ENCODE results near the gene DYRK1A. TPM values are rescaled to one million over a fixed set of nuclear protein-coding genes. Genes with fewer than 3 reads are reported as not detected.
A peak's percentile ranks its signal among the peaks of the same experiment; 100 is the strongest.

DYRK1A gene
- total RNA-seq, 4 donors from 2014 or later: 81.8 to 108 (median 87.4) TPM

DNA sequence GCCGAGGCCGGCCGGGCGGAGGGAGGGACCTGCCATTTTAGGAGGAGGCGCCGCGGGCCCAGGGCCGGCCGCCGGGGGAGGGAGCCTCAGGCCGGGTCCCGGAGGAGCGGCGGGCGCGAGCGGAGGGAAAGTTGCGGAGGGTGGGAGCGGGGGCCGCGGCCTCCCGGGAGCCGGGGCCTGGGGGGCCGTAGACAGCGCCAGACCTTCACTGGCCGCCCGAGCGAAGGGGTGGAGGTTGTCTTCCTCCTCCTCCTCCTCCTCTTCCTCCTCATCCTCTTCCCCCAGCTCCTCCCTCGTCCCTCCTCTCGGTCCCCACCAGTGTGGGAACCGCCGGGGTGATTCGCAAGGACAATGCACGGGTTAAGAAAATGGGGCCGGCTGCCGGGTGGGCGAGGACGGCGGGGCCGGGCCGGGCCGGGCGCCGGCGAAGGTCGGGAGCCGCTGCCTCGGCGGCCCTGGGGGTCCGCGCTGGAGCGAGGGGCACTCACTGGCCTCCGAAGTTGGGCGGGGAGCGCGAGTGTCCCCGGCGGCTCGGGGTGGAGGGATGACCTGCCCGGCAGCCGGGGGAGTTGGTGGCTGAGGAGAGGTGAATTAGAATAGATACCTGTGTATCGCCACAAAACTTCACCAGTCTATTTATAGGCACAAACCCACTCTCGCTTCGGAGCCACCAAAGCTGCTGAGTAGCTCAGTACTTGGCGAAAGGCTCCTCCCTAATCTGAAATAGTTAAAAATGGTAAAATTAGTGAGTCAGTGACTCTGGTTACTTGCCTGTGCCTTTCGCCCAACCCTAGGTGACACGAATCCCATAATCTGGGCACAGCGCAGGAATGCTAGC lies 1.3 kb downstream of the DYRK1A start:
- Histone ChIP-seq H3K4me1 (peaks cover 35 to 58% (median 56%) of the 10 kb centered on the region in 4 donors), H3K9me3 (no peaks in the 10 kb centered on the region), H3K4me3 (peak overlapping the region; percentile 79 to 97 (median 95)), H3K27ac (replicated peaks in 1 of 4) (peak overlapping the region; percentile 99 to 100 (median 100)), H3K27me3 (no peaks in the 10 kb centered on the region), H3K36me3 (no peaks in the 10 kb centered on the region)
- under 1% methylated on average over 26 of the region's 68 CpGs for WGBS
- no peak for DNase-seq (ENCODE audit: extremely low spot score)
- TF ChIP-seq POLR2A (IDR thresholded peaks at IDR 0.05; ENCODE audit: low read depth) (no peak), EP300 (IDR thresholded peaks at IDR 0.05) (no peak), POLR2AphosphoS5 (IDR thresholded peaks at IDR 0.05) (no peak)
- TF ChIP-seq, protein P1, sequence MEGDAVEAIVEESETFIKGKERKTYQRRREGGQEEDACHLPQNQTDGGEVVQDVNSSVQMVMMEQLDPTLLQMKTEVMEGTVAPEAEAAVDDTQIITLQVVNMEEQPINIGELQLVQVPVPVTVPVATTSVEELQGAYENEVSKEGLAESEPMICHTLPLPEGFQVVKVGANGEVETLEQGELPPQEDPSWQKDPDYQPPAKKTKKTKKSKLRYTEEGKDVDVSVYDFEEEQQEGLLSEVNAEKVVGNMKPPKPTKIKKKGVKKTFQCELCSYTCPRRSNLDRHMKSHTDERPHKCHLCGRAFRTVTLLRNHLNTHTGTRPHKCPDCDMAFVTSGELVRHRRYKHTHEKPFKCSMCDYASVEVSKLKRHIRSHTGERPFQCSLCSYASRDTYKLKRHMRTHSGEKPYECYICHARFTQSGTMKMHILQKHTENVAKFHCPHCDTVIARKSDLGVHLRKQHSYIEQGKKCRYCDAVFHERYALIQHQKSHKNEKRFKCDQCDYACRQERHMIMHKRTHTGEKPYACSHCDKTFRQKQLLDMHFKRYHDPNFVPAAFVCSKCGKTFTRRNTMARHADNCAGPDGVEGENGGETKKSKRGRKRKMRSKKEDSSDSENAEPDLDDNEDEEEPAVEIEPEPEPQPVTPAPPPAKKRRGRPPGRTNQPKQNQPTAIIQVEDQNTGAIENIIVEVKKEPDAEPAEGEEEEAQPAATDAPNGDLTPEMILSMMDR (IDR thresholded peaks at IDR 0.05): no peak
- intact Hi-C loops (cut with DNase I): loop anchor here (2.0 to 5.0 kb wide), 2 partner anchors 29 to 89 kb away; no protein-coding TSS in a partner anchor

DNA sequence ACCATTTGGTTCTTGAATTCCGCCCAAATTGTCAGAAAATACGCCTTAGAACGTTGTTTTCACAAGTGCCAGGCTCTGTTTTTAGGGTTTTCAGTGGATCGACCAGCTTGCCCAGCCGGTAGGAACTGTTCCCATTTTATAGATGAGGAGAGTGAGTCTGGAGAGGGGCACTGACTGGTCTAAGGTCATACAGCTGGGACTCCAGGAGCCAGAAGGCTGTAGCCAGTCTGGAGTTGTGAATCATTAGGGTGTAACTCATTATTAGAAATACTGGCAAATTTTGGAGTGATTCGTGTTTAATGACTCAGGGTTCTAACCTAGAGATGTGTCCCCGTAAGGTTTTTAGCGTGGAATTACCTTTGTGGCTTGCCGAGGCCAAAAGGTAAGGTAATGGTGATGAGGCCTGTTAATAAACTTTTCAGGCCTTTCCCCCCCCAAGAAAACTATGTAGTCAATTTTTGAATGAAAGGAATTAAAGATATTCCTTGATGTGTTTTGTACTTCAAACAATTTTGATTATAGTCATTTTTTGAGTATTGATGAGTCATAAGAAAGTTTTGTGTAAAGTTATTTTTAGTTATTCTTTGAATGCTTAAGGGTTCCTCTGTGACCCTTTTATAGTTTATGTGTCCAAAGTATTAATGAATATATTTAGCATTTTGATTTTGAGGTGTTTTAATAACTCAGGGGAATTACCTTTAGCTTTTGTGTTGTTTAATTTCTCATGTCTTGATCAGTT lies 2.1 kb downstream of the DYRK1A start:
- intact Hi-C loops (cut with DNase I): loop anchor here (5.0 kb wide), 1 partner anchor 89 kb away; no protein-coding TSS in a partner anchor
- TF ChIP-seq POLR2AphosphoS5 (IDR thresholded peaks at IDR 0.05) (peak in 1 of 2 donors; percentile 7), EP300 (IDR thresholded peaks at IDR 0.05) (no peak)
- 7% methylated on average over 9 of the region's 9 CpGs for WGBS

DNA sequence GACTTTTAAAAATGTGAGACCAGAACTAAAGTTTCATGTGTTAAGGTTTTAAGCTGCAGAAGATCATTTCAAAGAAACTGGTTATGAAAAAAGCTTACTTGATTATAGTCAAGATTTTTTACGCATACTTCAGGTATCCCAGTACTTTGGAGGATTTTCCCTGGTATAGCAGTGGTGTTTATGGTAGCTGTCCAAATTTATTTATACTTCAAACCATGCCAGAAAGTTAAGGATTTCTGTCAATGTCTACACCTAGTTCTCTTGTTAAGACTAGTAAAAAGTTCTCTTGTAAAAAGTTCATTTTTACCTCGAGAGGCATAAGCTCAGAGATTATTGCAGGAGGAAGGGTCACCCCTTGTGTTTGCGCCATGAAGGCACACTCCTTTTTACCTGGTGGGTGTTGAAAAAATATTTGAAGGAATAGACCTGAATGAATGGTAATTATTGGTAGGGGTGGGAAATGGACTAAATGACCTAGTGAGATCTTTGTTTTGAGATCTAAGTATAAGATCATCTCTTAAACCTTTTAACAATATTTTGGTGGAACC lies 2.8 kb downstream of the DYRK1A start:
- WGBS: 31% methylated on average over 3 of the region's 3 CpGs
- intact Hi-C loops (cut with DNase I): loop anchor here (5.0 kb wide), 1 partner anchor 88 kb away; no protein-coding TSS in a partner anchor

More for the DNA sequence above, 2.1 kb downstream of the DYRK1A start:
- H3K36me3 ChIP-seq: no peaks in the 10 kb centered on the region
- peaks cover 42 to 66% (median 64%) of the 10 kb centered on the region in 4 donors for H3K4me1 ChIP-seq
- H3K27me3 ChIP-seq: no peaks in the 10 kb centered on the region
- DNase-seq (ENCODE audit: extremely low spot score): no peak
- H3K27ac ChIP-seq (replicated peaks in 1 of 4): peak overlapping the region; percentile 99 to 100 (median 100)
- peak overlapping the region; percentile 79 to 97 (median 95) for H3K4me3 ChIP-seq
- H3K9me3 ChIP-seq: no peaks in the 10 kb centered on the region

DNA sequence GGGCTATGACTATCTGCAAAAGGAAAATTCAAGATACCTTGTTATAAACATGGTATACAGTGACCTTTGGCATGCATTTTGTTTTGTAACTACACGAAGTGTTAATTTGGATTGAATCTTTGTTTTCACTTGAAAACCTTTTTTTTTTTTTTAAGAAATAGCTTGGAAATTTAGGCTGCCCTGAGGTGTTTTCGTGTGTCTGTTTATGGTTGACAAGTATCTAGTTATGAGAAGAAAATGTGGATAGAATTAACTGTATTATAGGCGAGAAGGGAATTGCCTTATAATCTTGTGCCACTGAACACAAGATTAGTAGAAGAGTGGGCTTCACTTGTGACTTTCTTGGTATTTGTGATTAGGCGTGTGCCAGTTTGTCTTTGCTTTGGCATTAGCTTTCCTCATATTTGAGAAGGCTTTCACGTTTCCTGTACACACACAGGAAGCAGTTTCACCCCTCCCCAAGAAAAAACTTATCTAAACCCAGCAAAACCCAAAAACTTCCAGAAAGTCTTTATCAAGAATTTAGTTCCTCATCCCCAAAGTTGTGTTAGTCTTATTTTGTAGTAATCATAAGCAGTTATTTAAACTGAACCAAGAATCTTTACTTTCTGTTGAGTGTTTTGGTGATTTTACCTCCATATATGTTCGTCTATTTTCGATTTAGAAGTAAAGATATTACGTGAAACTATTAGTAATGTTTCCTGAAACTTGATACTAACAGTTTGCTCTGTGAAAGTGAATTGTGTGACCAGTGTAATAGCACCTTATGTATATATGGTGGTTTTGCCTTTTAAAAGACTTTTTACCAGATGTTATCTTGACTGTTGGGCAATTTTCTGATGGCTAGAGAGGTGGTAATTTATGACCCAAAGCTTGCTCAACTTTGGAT lies 3.8 kb downstream of the DYRK1A start:
- TF ChIP-seq, protein P1 (IDR thresholded peaks at IDR 0.05): no peak
- TF ChIP-seq POLR2A (IDR thresholded peaks at IDR 0.05; ENCODE audit: low read depth) (no peak), EP300 (IDR thresholded peaks at IDR 0.05) (no peak), POLR2AphosphoS5 (IDR thresholded peaks at IDR 0.05) (no peak)
- H3K27me3 ChIP-seq: no peaks in the 10 kb centered on the region
- no peaks in the 10 kb centered on the region for H3K9me3 ChIP-seq
- 28% methylated on average over 8 of the region's 8 CpGs for WGBS
- H3K36me3 ChIP-seq: no peaks in the 10 kb centered on the region
- peaks cover 46 to 72% (median 71%) of the 10 kb centered on the region in 4 donors for H3K4me1 ChIP-seq
- intact Hi-C loops (cut with DNase I): loop anchor here (10.0 kb wide), 2 partner anchors 284 to 296 kb away; partner anchors contain the start of genes PIGP and TTC3
- no peak for DNase-seq (ENCODE audit: extremely low spot score)
- H3K4me3 ChIP-seq: peak overlapping the region; percentile 79 to 97 (median 95)
- peak overlapping the region in 3 of 4 donors; percentile 99 to 100 (median 100) for H3K27ac ChIP-seq (replicated peaks in 1 of 4)

More for the DNA sequence above, 2.8 kb downstream of the DYRK1A start:
- TF ChIP-seq POLR2AphosphoS5 (IDR thresholded peaks at IDR 0.05): no peak
- TF ChIP-seq EP300 (IDR thresholded peaks at IDR 0.05): no peak
- no peak for TF ChIP-seq POLR2A (IDR thresholded peaks at IDR 0.05; ENCODE audit: low read depth)
- TF ChIP-seq, protein P1 (IDR thresholded peaks at IDR 0.05): no peak
- Histone ChIP-seq H3K27me3 (no peaks in the 10 kb centered on the region), H3K36me3 (no peaks in the 10 kb centered on the region), H3K9me3 (no peaks in the 10 kb centered on the region), H3K4me3 (peak overlapping the region; percentile 79 to 97 (median 95)), H3K4me1 (peaks cover 42 to 73% (median 70%) of the 10 kb centered on the region in 4 donors), H3K27ac (replicated peaks in 1 of 4) (peak overlapping the region; percentile 99 to 100 (median 100))
- DNase-seq (ENCODE audit: extremely low spot score): no peak

All from esophagus muscularis mucosa (tissue), 4 donors.